Fibroblast of lung (primary cell): ENCODE measurements around the gene SNX20. TPM values are rescaled to one million over a fixed set of nuclear protein-coding genes. Genes with fewer than 3 reads are reported as not detected.

ENCODE experiments used
- DNase-seq, 2 donors: peaks; one replicate each; pipeline versions ENCODE4 v3.0.0 to v3.0.0-alpha.2; 2010; ENCODE audit warnings: low read depth in 2 of 2
- H2AFZ ChIP-seq: 2 replicates; pipeline ENCODE4 v1.5.1; 2012; ENCODE audit warnings: low read length, control low read depth, inconsistent platforms
- H3K27ac ChIP-seq: 2 replicates; pipeline ENCODE4 v1.5.1; 2011; ENCODE audit warnings: low read length, control low read depth; ENCODE audit not compliant: insufficient read depth
- H3K27me3 ChIP-seq: 2 replicates; pipeline ENCODE4 v1.5.1; 2011; ENCODE audit warnings: mild to moderate bottlenecking, low read length; ENCODE audit not compliant: control insufficient read depth, insufficient read depth
- H3K36me3 ChIP-seq: 2 replicates; pipeline ENCODE4 v1.5.1; 2011; ENCODE audit warnings: low read length; ENCODE audit not compliant: control insufficient read depth, insufficient read depth
- H3K4me1 ChIP-seq: 2 replicates; pipeline ENCODE4 v1.5.1; 2011; ENCODE audit warnings: low read length; ENCODE audit not compliant: control insufficient read depth, insufficient read depth; ENCODE audit errors: extremely low read depth
- H3K4me2 ChIP-seq: 2 replicates; pipeline ENCODE4 v1.5.1; 2011; ENCODE audit warnings: low read length, control low read depth; ENCODE audit not compliant: insufficient read depth; ENCODE audit errors: extremely low read depth
- H3K4me3 ChIP-seq, 4 experiments: fragments of 200-600 bp in 1 of 4; sonication (generic) in 1 of 4; replicated peaks in 1 of 4; 2 replicates each; pipeline ENCODE4 v1.5.1; 2011 to 2016; ENCODE audit warnings: low read length in 4 of 4, low read depth in 3 of 4, mild to moderate bottlenecking in 3 of 4, control low read depth in 2 of 4, inconsistent platforms in 1 of 4, mixed read lengths in 1 of 4; ENCODE audit not compliant: insufficient read depth in 1 of 4; ENCODE audit errors: control extremely low read depth in 1 of 4
- H3K79me2 ChIP-seq: 2 replicates; pipeline ENCODE4 v1.5.1; 2012; ENCODE audit warnings: mild to moderate bottlenecking, low read length, inconsistent platforms; ENCODE audit not compliant: control insufficient read depth, insufficient read depth
- H3K9ac ChIP-seq: 2 replicates; pipeline ENCODE4 v1.5.1; 2011; ENCODE audit warnings: mild to moderate bottlenecking, low read length, control low read depth; ENCODE audit not compliant: insufficient read depth
- H3K9me3 ChIP-seq: 2 replicates; pipeline ENCODE4 v1.5.1; 2012; ENCODE audit warnings: low read depth, low read length; ENCODE audit not compliant: control insufficient read depth, insufficient read depth
- H4K20me1 ChIP-seq: 2 replicates; pipeline ENCODE4 v1.5.1; 2011; ENCODE audit warnings: low read length; ENCODE audit not compliant: control insufficient read depth, insufficient read depth; ENCODE audit errors: extremely low read depth
- EZH2 ChIP-seq: IDR thresholded peaks from 2 replicates; pipeline ENCODE4 v1.5.1; 2012; ENCODE audit warnings: low read length, control low read depth, mild to moderate bottlenecking; ENCODE audit errors: missing control alignments
- polyA plus RNA-seq, 2 donors: library from polyadenylated mRNA; depleted of rRNA in 1 of 2; stranded (reverse) in 1 of 2; unstranded in 1 of 2; fragments of >200 nt; gene quantifications; 2 replicates each; pipeline ENCODE4 v1.2.1, GENCODE V29; 2011 to 2012; ENCODE audit warnings: missing spikeins in 1 of 2
- total RNA-seq: library from RNA; depleted of rRNA; stranded (reverse); fragments of >200 nt; gene quantifications from 2 replicates; pipeline ENCODE4 v1.2.1, GENCODE V29; 2014
- TF ChIP-seq, protein P1 (sequence below), 2 donors: IDR thresholded peaks in 1 of 2; conservative IDR thresholded peaks in 1 of 2; 1 replicate in 1 of 2; 2 replicates in 1 of 2; pipeline ENCODE4 v1.5.1; 2011 to 2012; ENCODE audit warnings: low read length in 2 of 2, control low read depth in 1 of 2, inconsistent platforms in 1 of 2, low read depth in 1 of 2, mild to moderate bottlenecking in 1 of 2

Gene SNX20
- total and polyA plus RNA-seq, 2 donors (not counting 1 experiment from before 2014, with no cell fraction given), result not detected

DNA sequence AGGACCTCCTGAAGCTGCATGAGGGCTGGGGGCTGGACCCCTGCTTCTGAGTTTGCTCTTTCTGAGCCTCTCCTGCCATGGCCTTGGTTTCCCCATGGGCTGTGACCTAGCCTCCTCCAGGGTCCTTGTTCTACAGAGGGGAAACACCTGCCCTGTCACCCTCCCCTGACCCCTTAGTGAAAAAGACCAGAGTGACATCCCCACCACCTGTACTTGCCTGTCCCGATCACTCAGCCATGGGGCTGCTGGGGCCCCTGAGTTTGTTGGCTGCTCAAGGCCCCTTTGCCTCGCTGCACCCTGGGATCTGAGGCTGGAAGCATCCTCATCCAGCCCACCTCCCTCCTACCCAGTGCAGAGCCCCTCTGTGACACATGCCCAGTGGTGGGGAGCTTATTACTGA, 13.1 kb upstream of the SNX20 start:
- no peak for DNase-seq
- no peaks in the 10 kb centered on the region for H3K9me3 ChIP-seq

DNA sequence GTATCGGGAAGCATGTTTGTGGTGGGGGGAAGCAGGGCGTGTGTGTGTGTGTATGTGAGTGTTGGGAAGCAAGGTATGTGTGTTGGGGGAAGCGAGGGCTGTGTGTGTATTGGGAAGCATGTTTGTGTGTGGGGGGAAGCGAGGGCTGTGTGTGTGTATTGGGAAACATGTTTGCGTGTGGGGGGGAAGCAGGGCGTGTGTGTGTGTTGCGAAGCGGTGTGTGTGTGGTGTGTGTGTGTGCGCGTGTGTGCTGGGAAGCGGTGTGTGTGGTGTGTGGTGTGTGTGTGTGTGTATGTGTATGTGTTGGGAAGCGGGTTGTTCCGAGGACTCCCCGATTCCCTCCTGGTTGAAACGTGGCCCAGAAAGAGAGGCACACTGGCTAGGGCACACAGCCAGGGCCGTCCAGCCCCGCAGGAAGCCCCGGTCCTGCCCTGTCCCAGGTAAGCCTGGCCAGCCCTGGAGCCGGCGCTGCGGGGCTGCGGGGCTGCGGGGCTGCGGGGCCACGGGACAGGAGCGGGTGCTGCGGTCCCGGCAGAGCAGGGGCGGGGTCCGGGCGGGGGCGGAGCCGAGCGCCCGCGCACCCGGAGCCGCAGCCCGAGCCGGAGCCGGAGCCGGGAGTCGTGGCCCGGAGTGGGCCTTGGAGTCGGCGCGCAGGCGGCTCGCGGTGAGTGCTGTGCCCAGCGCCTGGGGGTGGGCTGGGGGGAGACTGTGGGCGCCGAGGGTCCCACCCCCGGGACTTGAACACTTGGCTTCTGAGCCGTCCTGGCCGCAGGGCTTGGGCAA, 12.1 kb upstream of the SNX20 start, which contains the start of gene NOD2:
TSS of gene NOD2 (plus strand) at position 608 of the 783 bp plus-strand sequence. CDS start 5,890 bp downstream, outside the sequence.
- H3K4me1 ChIP-seq, result no peaks in the 10 kb centered on the region
- H3K4me2 ChIP-seq, result peak within 1 kb of the TSS; percentile 40
- H2AFZ ChIP-seq, result no peak within 1 kb of the TSS
- H3K9me3 ChIP-seq, result no peaks in the 10 kb centered on the region
- no peak within 1 kb of the TSS for H3K9ac ChIP-seq
- DNase-seq, result no peak
- no peak within 1 kb of the TSS for H3K27ac ChIP-seq
- no peaks in the 10 kb centered on the region for H3K36me3 ChIP-seq
- no peaks in the 10 kb centered on the region for H3K79me2 ChIP-seq
- peaks cover 2% of the 10 kb centered on the region for H3K27me3 ChIP-seq
- no peaks in the 10 kb centered on the region for H4K20me1 ChIP-seq
- TF ChIP-seq EZH2, result no peak
- TF ChIP-seq, protein P1, sequence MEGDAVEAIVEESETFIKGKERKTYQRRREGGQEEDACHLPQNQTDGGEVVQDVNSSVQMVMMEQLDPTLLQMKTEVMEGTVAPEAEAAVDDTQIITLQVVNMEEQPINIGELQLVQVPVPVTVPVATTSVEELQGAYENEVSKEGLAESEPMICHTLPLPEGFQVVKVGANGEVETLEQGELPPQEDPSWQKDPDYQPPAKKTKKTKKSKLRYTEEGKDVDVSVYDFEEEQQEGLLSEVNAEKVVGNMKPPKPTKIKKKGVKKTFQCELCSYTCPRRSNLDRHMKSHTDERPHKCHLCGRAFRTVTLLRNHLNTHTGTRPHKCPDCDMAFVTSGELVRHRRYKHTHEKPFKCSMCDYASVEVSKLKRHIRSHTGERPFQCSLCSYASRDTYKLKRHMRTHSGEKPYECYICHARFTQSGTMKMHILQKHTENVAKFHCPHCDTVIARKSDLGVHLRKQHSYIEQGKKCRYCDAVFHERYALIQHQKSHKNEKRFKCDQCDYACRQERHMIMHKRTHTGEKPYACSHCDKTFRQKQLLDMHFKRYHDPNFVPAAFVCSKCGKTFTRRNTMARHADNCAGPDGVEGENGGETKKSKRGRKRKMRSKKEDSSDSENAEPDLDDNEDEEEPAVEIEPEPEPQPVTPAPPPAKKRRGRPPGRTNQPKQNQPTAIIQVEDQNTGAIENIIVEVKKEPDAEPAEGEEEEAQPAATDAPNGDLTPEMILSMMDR (conservative IDR thresholded peaks at IDR 0.05 in 1 of 2, IDR thresholded peaks at IDR 0.05 in 1 of 2; ENCODE audit: low read depth in 1 of 2, low read length in 2 of 2), result no peak
- H3K4me3 ChIP-seq, result peak within 1 kb of the TSS in 2 of 4 experiments; percentile 14 to 44

More for the DNA sequence above, 13.1 kb upstream of the SNX20 start:
- no peaks in the 10 kb centered on the region for H4K20me1 ChIP-seq
- no peak for TF ChIP-seq EZH2
- TF ChIP-seq, protein P1 (conservative IDR thresholded peaks at IDR 0.05 in 1 of 2, IDR thresholded peaks at IDR 0.05 in 1 of 2; ENCODE audit: low read depth in 1 of 2, low read length in 2 of 2), result no peak
- peaks cover 2% of the 10 kb centered on the region for H3K27me3 ChIP-seq
- no peaks in the 10 kb centered on the region for H3K4me1 ChIP-seq
- no peak overlapping the region for H3K9ac ChIP-seq
- no peak overlapping the region for H3K4me2 ChIP-seq
- no peak overlapping the region for H2AFZ ChIP-seq
- H3K79me2 ChIP-seq, result no peaks in the 10 kb centered on the region
- no peak overlapping the region for H3K27ac ChIP-seq
- H3K36me3 ChIP-seq, result no peaks in the 10 kb centered on the region
- H3K4me3 ChIP-seq, result no peak overlapping the region

DNA sequence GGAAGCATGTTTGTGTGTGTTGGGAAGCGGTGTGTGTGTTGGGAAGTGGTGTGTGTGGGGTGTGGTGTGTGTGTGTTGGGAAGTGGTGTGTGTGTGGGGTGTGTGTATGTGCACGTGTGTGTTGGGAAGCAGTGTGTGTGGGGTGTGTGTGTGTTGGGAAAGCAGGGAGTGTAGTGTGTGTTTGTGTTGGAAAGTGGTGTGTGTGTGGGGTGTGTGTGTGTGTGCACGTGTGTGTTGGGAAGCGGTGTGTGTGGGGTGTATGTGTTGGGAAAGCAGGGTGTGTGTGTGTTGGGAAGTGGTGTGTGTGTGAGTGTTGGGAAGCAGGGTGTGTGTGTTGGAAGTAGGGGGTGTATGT, 11.5 kb upstream of the SNX20 start:
- Histone ChIP-seq H3K27me3 (peaks cover 2% of the 10 kb centered on the region), H3K4me1 (no peaks in the 10 kb centered on the region), H3K79me2 (no peaks in the 10 kb centered on the region), H3K36me3 (no peaks in the 10 kb centered on the region), H3K4me3 (no peak overlapping the region), H2AFZ (no peak overlapping the region), H3K9me3 (no peaks in the 10 kb centered on the region), H3K27ac (no peak overlapping the region), H3K4me2 (no peak overlapping the region), H3K9ac (no peak overlapping the region), H4K20me1 (no peaks in the 10 kb centered on the region)
- no peak for DNase-seq
- TF ChIP-seq, protein P1 (conservative IDR thresholded peaks at IDR 0.05 in 1 of 2, IDR thresholded peaks at IDR 0.05 in 1 of 2; ENCODE audit: low read depth in 1 of 2, low read length in 2 of 2), result no peak
- no peak for TF ChIP-seq EZH2
